HCT116 (cell line): ENCODE data around the gene POLA2. TPM values are rescaled to one million over a fixed set of nuclear protein-coding genes. Genes with fewer than 3 reads are reported as not detected.

Experiments used
- ATAC-seq: fragments of 200-7000 bp; cut with Tn5 transposase; 2 replicates; pipeline ENCODE4 v1.9.1; 2020; ENCODE audit warnings: mild to moderate bottlenecking, moderate library complexity
- BruUV-seq: library from RNA; stranded (reverse); fragments of 400-500 nt; replicated peaks from 2 replicates; lab custom pipeline; 2021; lab: Mats Ljungman, UMichigan
- CTCF ChIA-PET: fragments of 300-600 bp; sonication (Branson Sonifier 250); formaldehyde crosslinking; loops from one replicate; lab custom pipeline; 2021; ENCODE audit warnings: antibody characterized with exemption; lab: Charles Lee
- POLR2A ChIA-PET: fragments of 300-600, 350-600 bp; sonication (Branson Sonifier 250); formaldehyde crosslinking; loops from one replicate; lab custom pipeline; 2021; ENCODE audit warnings: antibody characterized with exemption; lab: Charles Lee
- RAD21 ChIA-PET, 2 experiments: fragments of 300-600 bp; sonication (Branson Sonifier 250); formaldehyde crosslinking; loops; one replicate each; lab custom pipeline; 2023; ENCODE audit warnings: low total read pairs in 2 of 2; ENCODE audit not compliant: uncharacterized antibody in 2 of 2, unreplicated experiment in 2 of 2, low non-redundant PET in 1 of 2; lab: Charles Lee
- DNase-seq: peaks from one replicate; pipeline ENCODE4 v3.0.0-alpha.2; 2010; ENCODE audit warnings: low read depth, low spot score
- H2AFZ ChIP-seq: fragments of 200-600 bp; shearing (Covaris generic), sonication (generic); 2 replicates; pipeline ENCODE4 v1.6.1; 2017; ENCODE audit warnings: low read depth, mixed run types, mixed read lengths, antibody characterized with exemption, low read length; ENCODE audit not compliant: poor library complexity, severe bottlenecking
- H3K27ac ChIP-seq: 2 replicates; pipeline ENCODE4 v1.5.1; 2012; ENCODE audit warnings: low read depth, low read length
- H3K27me3 ChIP-seq: fragments of 200-600 bp; sonication (generic); 2 replicates; pipeline ENCODE4 v1.6.1; 2016; ENCODE audit warnings: mixed run types, low read length, mixed read lengths; ENCODE audit not compliant: insufficient read depth
- H3K36me3 ChIP-seq, 2 experiments: fragments of 200-500 bp in 1 of 2; fragments of 200-600 bp in 1 of 2; sonication (Bioruptor generic) in 1 of 2; sonication (generic) in 1 of 2; 2 replicates each; pipeline versions ENCODE4 v1.5.1 to v1.6.1; 2014 to 2016; ENCODE audit warnings: low read length in 2 of 2, inconsistent platforms in 1 of 2, mixed read lengths in 1 of 2, mixed run types in 1 of 2; ENCODE audit not compliant: insufficient read depth in 2 of 2, control insufficient read depth in 1 of 2
- H3K4me1 ChIP-seq, 2 experiments: fragments of 200-600 bp in 1 of 2; sonication (generic) in 1 of 2; 2 replicates each; pipeline versions ENCODE4 v1.5.1 to v1.6.1; 2012 to 2017; ENCODE audit warnings: low read length in 2 of 2, inconsistent platforms in 1 of 2, mild to moderate bottlenecking in 1 of 2, mixed read lengths in 1 of 2, mixed run types in 1 of 2, moderate library complexity in 1 of 2; ENCODE audit not compliant: insufficient read depth in 2 of 2, control insufficient read depth in 1 of 2
- H3K4me2 ChIP-seq: fragments of 200-600 bp; sonication (generic); 2 replicates; pipeline ENCODE4 v1.6.1; 2017; ENCODE audit warnings: mixed run types, low read length, mixed read lengths
- H3K4me3 ChIP-seq, 2 experiments: fragments of 200-600 bp in 1 of 2; sonication (generic) in 1 of 2; replicated peaks in 1 of 2; 2 replicates each; pipeline ENCODE4 v1.5.1; 2011 to 2016; ENCODE audit warnings: low read length in 2 of 2, control low read depth in 1 of 2, low read depth in 1 of 2, mild to moderate bottlenecking in 1 of 2, mixed read lengths in 1 of 2, mixed run types in 1 of 2
- H3K79me2 ChIP-seq: fragments of 200-600 bp; sonication (generic); 2 replicates; pipeline ENCODE4 v1.6.1; 2017; ENCODE audit warnings: mild to moderate bottlenecking, mixed run types, low read length, moderate library complexity, mixed read lengths; ENCODE audit not compliant: insufficient read depth
- H3K9ac ChIP-seq: fragments of 200-600 bp; sonication (generic); 2 replicates; pipeline ENCODE4 v1.6.1; 2016; ENCODE audit warnings: low read length, mixed read lengths
- H3K9me2 ChIP-seq: fragments of 200-600 bp; sonication (generic), shearing (Covaris generic); 2 replicates; pipeline ENCODE4 v1.6.1; 2017; ENCODE audit warnings: mixed run types, mild to moderate bottlenecking, moderate library complexity; ENCODE audit not compliant: insufficient read depth
- H3K9me3 ChIP-seq, 2 experiments: fragments of 200-500 bp in 1 of 2; fragments of 200-600 bp in 1 of 2; sonication (Bioruptor generic) in 1 of 2; sonication (generic) in 1 of 2; 2 replicates each; pipeline ENCODE4 v1.6.1; 2014 to 2017; ENCODE audit warnings: low read length in 2 of 2, mixed read lengths in 2 of 2, inconsistent platforms in 1 of 2, low read depth in 1 of 2, mild to moderate bottlenecking in 1 of 2, mixed run types in 1 of 2, moderate library complexity in 1 of 2; ENCODE audit not compliant: control insufficient read depth in 1 of 2, insufficient read depth in 1 of 2
- H4K20me1 ChIP-seq: fragments of 200-600 bp; sonication (generic), shearing (Covaris generic); 2 replicates; pipeline ENCODE4 v1.6.1; 2017; ENCODE audit warnings: mixed run types, mild to moderate bottlenecking, moderate library complexity; ENCODE audit not compliant: insufficient read depth
- CEBPB ChIP-seq: IDR thresholded peaks from 2 replicates; pipeline ENCODE4 v1.6.1; 2012; ENCODE audit warnings: low read depth
- EGR1 ChIP-seq: IDR thresholded peaks from 2 replicates; pipeline ENCODE4 v1.6.1; 2012; ENCODE audit warnings: low read depth
- ELF1 ChIP-seq: IDR thresholded peaks from 2 replicates; pipeline ENCODE4 v1.6.1; 2012; ENCODE audit warnings: low read depth, borderline replicate concordance
- EZH2 ChIP-seq: fragments of 200-600 bp; sonication (generic); IDR thresholded peaks from 2 replicates; pipeline ENCODE4 v1.6.1; 2017; ENCODE audit warnings: antibody characterized with exemption, mixed run types
- POLR2AphosphoS5 ChIP-seq: IDR thresholded peaks from 2 replicates; pipeline ENCODE4 v1.6.1; 2011; ENCODE audit warnings: mild to moderate bottlenecking, low read depth, low read length, moderate library complexity
- REST ChIP-seq: IDR thresholded peaks from 2 replicates; pipeline ENCODE4 v1.6.1; 2012; ENCODE audit warnings: low read depth
- YY1 ChIP-seq: IDR thresholded peaks from 2 replicates; pipeline ENCODE4 v1.6.1; 2011; ENCODE audit warnings: low read length, low read depth, moderate library complexity, mild to moderate bottlenecking; ENCODE audit not compliant: insufficient replicate concordance; ENCODE audit errors: extremely low read depth
- intact Hi-C: fragments of 100-400 bp; cut with micrococcal nuclease; formaldehyde crosslinking; loops from 2 replicates; pipeline ENCODE4 v1.10.0; 2022
- total RNA-seq: library from RNA; stranded (reverse); gene quantifications from one replicate; pipeline ENCODE4 v1.2.1, GENCODE V29; 2021; ENCODE audit not compliant: unreplicated experiment

Gene POLA2
- total RNA-seq, 1 experiment from 2014 or later = 20.0 TPM

GRCh38 chr11:65321076-65321475, 59.3 kb downstream of the POLA2 start (continued):
- no peak for TF ChIP-seq ELF1

DNA sequence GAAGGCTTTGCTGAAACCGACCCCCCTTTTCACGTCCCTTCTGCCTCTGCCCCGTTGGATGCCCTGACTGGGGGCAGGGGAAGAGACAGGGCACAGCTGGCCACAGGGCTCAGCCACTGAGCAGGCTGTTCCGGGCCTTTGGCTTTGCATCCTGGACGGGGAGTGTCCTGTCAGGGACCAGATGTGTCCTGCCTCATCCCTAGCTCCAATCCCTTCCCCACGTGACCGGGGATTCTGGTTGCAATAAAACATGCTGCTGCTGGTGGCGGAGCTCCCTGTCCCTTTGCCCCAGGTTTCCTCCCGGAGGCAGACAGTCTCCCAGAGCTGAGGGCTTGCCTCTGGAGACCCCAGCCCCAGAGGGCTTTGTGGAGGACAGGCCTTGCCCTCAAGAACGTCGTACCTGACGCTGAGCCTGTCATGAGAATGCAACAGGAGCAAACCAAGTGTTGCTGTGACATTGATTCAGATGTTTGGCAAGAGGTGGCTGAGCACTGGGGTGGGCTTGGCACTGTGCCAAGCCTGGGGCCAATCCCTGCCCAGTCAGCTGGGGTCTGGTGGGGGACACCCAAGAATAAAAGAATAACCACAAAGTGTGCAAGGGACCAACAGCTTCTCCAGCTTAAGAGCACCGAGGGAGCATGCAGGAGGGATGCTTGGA, 60.2 kb downstream of the POLA2 start:
- ChIA-PET POLR2A (interaction anchor here (1.0 kb wide), 1 partner anchor 10 kb away, joined by 3 read pairs; no protein-coding TSS in a partner anchor), CTCF (interaction anchor here (1.3 kb wide), 1 partner anchor 47 kb away, joined by 4 read pairs; no protein-coding TSS in a partner anchor), RAD21 (no interaction called here)
- H3K27me3 ChIP-seq = no peaks in the 10 kb centered on the region
- DNase-seq (no peak), ATAC-seq (no peak)
- H3K27ac ChIP-seq = no peak overlapping the region
- H2AFZ ChIP-seq = no peak overlapping the region
- TF ChIP-seq POLR2AphosphoS5 (no peak), YY1 (no peak), EZH2 (no peak), REST (no peak), EGR1 (no peak), CEBPB (no peak)
- peaks cover 49% of the 10 kb centered on the region for H3K79me2 ChIP-seq
- H3K4me1 ChIP-seq = peaks cover 10% of the 10 kb centered on the region in 2 experiments
- H3K4me2 ChIP-seq = no peak overlapping the region
- H3K9me2 ChIP-seq = no peaks in the 10 kb centered on the region
- no peak overlapping the region for H3K4me3 ChIP-seq
- intact Hi-C loops = no loop called here
- no peaks in the 10 kb centered on the region for H4K20me1 ChIP-seq
- H3K36me3 ChIP-seq = peaks cover 12 to 25% of the 10 kb centered on the region in 2 experiments; a peak in 3 of 4 replicates
- BruUV-seq = no TSS peak
- H3K9ac ChIP-seq = no peak overlapping the region
- H3K9me3 ChIP-seq = no peaks in the 10 kb centered on the region
